Calu3 (cell line): ENCODE results near the gene CYTH1. TPM values are rescaled to one million over a fixed set of nuclear protein-coding genes. Genes with fewer than 3 reads are reported as not detected.

Experiments used
- BruUV-seq: library from RNA; stranded (reverse); fragments of 400-500 nt; replicated peaks from 2 replicates; lab custom pipeline; 2021; lab: Mats Ljungman, UMichigan
- CTCF ChIA-PET: fragments of 300-600 bp; sonication (Branson Sonifier 250); formaldehyde crosslinking; loops from one replicate; lab custom pipeline; 2022; ENCODE audit warnings: antibody characterized with exemption; lab: Charles Lee
- DNase-seq: peaks from one replicate; pipeline ENCODE4 v3.0.0; 2022
- H3K27ac Mint-ChIP-seq: one replicate; pipeline ENCODE4 v1.8.0; 2022; ENCODE audit warnings: mixed read lengths; ENCODE audit not compliant: unreplicated experiment
- H3K27me3 Mint-ChIP-seq: one replicate; pipeline ENCODE4 v1.8.0; 2022; ENCODE audit warnings: mixed read lengths; ENCODE audit not compliant: unreplicated experiment
- H3K36me3 Mint-ChIP-seq: one replicate; pipeline ENCODE4 v1.8.0; 2022; ENCODE audit warnings: mild to moderate bottlenecking, moderate library complexity, mixed read lengths; ENCODE audit not compliant: insufficient read depth, unreplicated experiment
- H3K4me1 Mint-ChIP-seq: one replicate; pipeline ENCODE4 v1.8.0; 2022; ENCODE audit warnings: mild to moderate bottlenecking, low read depth, mixed read lengths; ENCODE audit not compliant: unreplicated experiment
- H3K4me3 Mint-ChIP-seq: one replicate; pipeline ENCODE4 v1.8.0; 2022; ENCODE audit warnings: mild to moderate bottlenecking, low read depth, moderate library complexity, mixed read lengths; ENCODE audit not compliant: unreplicated experiment
- H3K9me3 Mint-ChIP-seq: one replicate; pipeline ENCODE4 v1.8.0; 2022; ENCODE audit warnings: low read depth, mixed read lengths; ENCODE audit not compliant: unreplicated experiment
- intact Hi-C: fragments of 100-400 bp; cut with micrococcal nuclease; formaldehyde crosslinking; loops from one replicate; pipeline ENCODE4 v1.10.0; 2022; ENCODE audit not compliant: unreplicated experiment
- total RNA-seq: library from RNA; stranded (reverse); gene quantifications from 2 replicates; pipeline ENCODE4 v1.2.3, GENCODE V29; 2022
- TF ChIP-seq, protein P1 (sequence below): fragments of 200-600 bp; IDR thresholded peaks from one replicate; pipeline ENCODE4 v1.8.0; 2022; ENCODE audit warnings: antibody characterized with exemption; ENCODE audit not compliant: unreplicated experiment

Gene CYTH1
- total RNA-seq, 1 experiment from 2014 or later = 40.5 TPM

DNA sequence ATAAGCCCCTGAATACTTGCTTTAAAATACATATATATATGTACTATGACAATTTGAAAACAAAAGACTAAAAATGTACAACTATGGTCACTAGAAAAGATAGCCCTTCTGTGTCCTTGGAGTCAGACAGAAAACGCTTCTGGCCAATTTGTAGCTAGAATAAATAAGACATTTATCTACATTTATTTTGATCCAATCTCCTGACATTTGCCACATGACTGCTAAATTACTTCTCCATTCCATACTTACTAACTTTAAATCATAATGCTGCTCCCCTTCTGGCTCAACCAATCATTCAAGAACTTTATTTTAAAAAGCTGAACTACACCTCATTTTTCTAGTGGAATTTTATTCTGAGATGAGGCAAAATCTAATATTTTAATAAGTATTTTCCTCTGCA, 65.8 kb downstream of the CYTH1 start:
- H3K4me3 Mint-ChIP-seq = peak overlapping the region; percentile 72
- BruUV-seq = no TSS peak

DNA sequence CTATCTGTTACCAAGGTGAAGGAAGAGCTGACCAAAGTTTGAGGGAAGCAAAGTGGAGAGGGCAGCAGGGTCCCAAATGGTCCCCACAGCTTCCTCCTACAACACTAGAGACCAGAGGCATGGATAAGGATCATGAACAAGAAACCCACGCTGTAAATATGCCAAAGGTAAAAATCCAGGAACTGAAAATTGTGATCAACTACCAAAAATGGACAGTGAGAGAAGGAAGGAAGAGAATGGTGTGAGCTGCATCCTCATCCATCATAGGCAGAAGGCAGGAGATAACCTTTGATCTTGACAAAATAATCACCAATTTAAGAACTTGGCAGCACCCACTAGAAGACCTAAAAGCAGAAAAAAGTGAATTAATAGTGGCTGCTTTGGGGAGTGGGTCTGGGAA, 66.2 kb downstream of the CYTH1 start:
- no peaks in the 10 kb centered on the region for H3K27me3 Mint-ChIP-seq
- no peak overlapping the region for H3K4me3 Mint-ChIP-seq
- DNase-seq = no peak
- H3K9me3 Mint-ChIP-seq = no peaks in the 10 kb centered on the region
- intact Hi-C loops = no loop called here
- no TSS peak for BruUV-seq
- CTCF ChIA-PET = interaction anchor here (1.1 kb wide), 1 partner anchor 22 kb away, joined by 3 read pairs; no protein-coding TSS in a partner anchor
- TF ChIP-seq, protein P1, sequence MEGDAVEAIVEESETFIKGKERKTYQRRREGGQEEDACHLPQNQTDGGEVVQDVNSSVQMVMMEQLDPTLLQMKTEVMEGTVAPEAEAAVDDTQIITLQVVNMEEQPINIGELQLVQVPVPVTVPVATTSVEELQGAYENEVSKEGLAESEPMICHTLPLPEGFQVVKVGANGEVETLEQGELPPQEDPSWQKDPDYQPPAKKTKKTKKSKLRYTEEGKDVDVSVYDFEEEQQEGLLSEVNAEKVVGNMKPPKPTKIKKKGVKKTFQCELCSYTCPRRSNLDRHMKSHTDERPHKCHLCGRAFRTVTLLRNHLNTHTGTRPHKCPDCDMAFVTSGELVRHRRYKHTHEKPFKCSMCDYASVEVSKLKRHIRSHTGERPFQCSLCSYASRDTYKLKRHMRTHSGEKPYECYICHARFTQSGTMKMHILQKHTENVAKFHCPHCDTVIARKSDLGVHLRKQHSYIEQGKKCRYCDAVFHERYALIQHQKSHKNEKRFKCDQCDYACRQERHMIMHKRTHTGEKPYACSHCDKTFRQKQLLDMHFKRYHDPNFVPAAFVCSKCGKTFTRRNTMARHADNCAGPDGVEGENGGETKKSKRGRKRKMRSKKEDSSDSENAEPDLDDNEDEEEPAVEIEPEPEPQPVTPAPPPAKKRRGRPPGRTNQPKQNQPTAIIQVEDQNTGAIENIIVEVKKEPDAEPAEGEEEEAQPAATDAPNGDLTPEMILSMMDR = no peak
- H3K27ac Mint-ChIP-seq = no peak overlapping the region
- peaks cover 19% of the 10 kb centered on the region for H3K36me3 Mint-ChIP-seq
- peaks cover 50% of the 10 kb centered on the region for H3K4me1 Mint-ChIP-seq

More for the DNA sequence above, 65.8 kb downstream of the CYTH1 start:
- no peaks in the 10 kb centered on the region for H3K27me3 Mint-ChIP-seq
- no peaks in the 10 kb centered on the region for H3K9me3 Mint-ChIP-seq
- no peak for DNase-seq
- peaks cover 50% of the 10 kb centered on the region for H3K4me1 Mint-ChIP-seq
- CTCF ChIA-PET = interaction anchor here (0.5 to 1.1 kb wide), 2 partner anchors 22 to 179 kb away, joined by 3 to 4 read pairs; no protein-coding TSS in a partner anchor
- TF ChIP-seq, protein P1 = no peak
- intact Hi-C loops = no loop called here
- H3K36me3 Mint-ChIP-seq = peaks cover 19% of the 10 kb centered on the region
- H3K27ac Mint-ChIP-seq = no peak overlapping the region

DNA sequence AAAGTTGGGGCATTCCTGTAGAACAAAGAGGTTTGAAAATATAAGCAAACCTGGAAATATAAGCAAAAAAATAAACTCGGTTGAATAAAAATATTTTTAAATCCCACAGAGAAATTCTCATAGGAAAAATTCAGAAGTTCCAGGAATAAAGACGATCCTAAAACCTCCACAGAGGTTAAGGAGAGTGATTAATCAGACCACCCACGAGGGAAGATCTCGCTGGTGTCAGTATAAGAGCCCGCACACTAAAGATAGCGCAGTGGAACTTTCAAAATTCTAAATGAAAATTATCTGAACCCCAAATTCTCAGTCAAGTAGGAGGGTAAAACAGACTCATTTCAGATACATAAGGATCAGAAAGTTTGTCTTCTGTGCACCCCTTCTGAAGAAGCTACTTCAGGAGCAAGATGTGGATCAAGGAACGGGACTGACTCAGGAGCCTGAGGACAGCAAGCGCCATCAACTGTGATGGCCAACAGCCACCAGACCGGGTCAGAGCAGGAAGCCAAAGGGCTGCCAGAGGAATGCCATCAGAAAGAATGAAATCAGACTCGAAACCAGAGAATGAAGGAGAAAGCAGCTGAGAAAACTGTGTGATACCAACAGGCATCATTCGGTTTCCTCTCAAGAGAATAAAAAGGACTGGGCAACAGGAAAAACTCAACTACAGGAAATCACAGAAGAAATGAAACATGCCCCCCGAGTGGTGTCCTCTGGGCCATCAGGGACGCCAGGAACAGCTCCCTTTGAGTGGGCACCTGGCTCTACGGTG, 66.9 kb downstream of the CYTH1 start:
- Mint-ChIP-seq H3K9me3 (no peaks in the 10 kb centered on the region), H3K27ac (no peak overlapping the region), H3K36me3 (peaks cover 19% of the 10 kb centered on the region), H3K4me1 (peaks cover 50% of the 10 kb centered on the region), H3K27me3 (no peaks in the 10 kb centered on the region), H3K4me3 (peak overlapping the region; percentile 2)
- TF ChIP-seq, protein P1 = no peak
- CTCF ChIA-PET = no interaction called here
- intact Hi-C loops = no loop called here
- no peak for DNase-seq
- BruUV-seq = no TSS peak

DNA sequence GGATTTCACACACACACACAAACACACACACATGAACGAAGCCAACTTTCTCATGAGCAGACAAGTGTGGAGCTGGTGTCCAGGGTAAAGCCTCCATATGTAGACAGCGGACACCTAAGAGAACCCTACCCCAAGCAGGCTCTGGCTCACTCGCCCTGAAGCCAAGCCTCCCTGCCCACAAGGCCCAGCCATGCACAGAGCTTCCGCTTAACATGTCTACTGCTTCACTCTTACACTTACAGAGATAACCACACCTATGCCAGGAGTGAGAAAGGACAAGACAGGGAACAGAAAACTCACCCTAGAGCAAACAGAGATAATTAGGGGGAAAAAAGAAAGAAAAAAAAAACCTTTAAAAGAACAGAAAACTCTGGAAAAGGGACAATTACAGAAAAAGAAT, 67.5 kb downstream of the CYTH1 start:
- CTCF ChIA-PET = no interaction called here
- H3K4me3 Mint-ChIP-seq = no peak overlapping the region
- H3K27ac Mint-ChIP-seq = no peak overlapping the region
- intact Hi-C loops = no loop called here
- no peaks in the 10 kb centered on the region for H3K27me3 Mint-ChIP-seq
- DNase-seq = no peak
- peaks cover 19% of the 10 kb centered on the region for H3K36me3 Mint-ChIP-seq
- TF ChIP-seq, protein P1 = no peak
- no peaks in the 10 kb centered on the region for H3K9me3 Mint-ChIP-seq
- no TSS peak for BruUV-seq
- H3K4me1 Mint-ChIP-seq = peaks cover 46% of the 10 kb centered on the region
